ENCODE results near the gene TANC2.

- TF ChIP-seq, protein P1, sequence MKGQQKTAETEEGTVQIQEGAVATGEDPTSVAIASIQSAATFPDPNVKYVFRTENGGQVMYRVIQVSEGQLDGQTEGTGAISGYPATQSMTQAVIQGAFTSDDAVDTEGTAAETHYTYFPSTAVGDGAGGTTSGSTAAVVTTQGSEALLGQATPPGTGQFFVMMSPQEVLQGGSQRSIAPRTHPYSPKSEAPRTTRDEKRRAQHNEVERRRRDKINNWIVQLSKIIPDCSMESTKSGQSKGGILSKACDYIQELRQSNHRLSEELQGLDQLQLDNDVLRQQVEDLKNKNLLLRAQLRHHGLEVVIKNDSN (CRISPR knock-in tag; IDR thresholded peaks at IDR 0.05), result no peak
- TF ChIP-seq EZH2 (IDR thresholded peaks at IDR 0.05; ENCODE audit: borderline replicate concordance, low read depth, low read length), result no peak
- TF ChIP-seq DDX20 (tag; IDR thresholded peaks at IDR 0.05; ENCODE audit: low read depth), result no peak
- TF ChIP-seq, protein P2, sequence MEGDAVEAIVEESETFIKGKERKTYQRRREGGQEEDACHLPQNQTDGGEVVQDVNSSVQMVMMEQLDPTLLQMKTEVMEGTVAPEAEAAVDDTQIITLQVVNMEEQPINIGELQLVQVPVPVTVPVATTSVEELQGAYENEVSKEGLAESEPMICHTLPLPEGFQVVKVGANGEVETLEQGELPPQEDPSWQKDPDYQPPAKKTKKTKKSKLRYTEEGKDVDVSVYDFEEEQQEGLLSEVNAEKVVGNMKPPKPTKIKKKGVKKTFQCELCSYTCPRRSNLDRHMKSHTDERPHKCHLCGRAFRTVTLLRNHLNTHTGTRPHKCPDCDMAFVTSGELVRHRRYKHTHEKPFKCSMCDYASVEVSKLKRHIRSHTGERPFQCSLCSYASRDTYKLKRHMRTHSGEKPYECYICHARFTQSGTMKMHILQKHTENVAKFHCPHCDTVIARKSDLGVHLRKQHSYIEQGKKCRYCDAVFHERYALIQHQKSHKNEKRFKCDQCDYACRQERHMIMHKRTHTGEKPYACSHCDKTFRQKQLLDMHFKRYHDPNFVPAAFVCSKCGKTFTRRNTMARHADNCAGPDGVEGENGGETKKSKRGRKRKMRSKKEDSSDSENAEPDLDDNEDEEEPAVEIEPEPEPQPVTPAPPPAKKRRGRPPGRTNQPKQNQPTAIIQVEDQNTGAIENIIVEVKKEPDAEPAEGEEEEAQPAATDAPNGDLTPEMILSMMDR (IDR thresholded peaks at IDR 0.05 in 2 of 3, conservative IDR thresholded peaks at IDR 0.05 in 1 of 3; ENCODE audit: insufficient read depth in 2 of 3, low read depth in 1 of 3, low read length in 3 of 3), result no peak
Measured at GRCh38 chr17:62975206-62975605, 9.2 kb downstream of the TANC2 start.
